Measurements from ENCODE around the gene APOBEC2. TPM values are rescaled to one million over a fixed set of nuclear protein-coding genes. Genes with fewer than 3 reads are reported as not detected.

APOBEC2 gene
- total RNA-seq, 1 donor from 2014 or later = not detected

DNA sequence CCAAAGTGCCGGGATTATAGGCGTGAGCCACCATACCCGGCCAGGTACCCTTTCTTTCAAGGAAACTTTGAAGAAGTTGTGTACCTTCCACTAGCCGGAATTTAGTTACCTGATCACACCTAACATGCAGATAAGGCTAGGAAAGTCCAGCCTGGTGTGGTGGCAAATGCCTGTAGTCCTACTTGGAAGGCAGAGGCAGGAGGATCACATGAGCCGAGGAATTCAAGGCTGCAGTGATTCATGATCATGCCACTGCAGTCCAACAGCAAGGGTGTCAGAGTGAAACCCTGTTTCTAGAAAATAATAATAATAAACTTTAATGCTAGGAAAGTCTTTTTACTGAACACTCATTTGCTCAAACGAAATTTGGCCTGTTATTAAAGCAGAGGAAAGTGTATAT lies 40.7 kb downstream of the APOBEC2 start:
- no peak for TF ChIP-seq POLR2AphosphoS5 (IDR thresholded peaks at IDR 0.05; ENCODE audit: insufficient read depth in 1 of 2, low read depth in 1 of 2)
- intact Hi-C loops (cut with DNase I) = no loop called here
- Histone ChIP-seq H3K4me1 (no peaks in the 10 kb centered on the region), H3K4me3 (no peak overlapping the region), H3K27me3 (no peaks in the 10 kb centered on the region), H3K27ac (no peak overlapping the region), H3K36me3 (peaks cover 8 to 95% of the 10 kb centered on the region in 2 donors), H3K9me3 (no peaks in the 10 kb centered on the region)
- DNase-seq (ENCODE audit: extremely low spot score in 2 of 2) = no peak

DNA sequence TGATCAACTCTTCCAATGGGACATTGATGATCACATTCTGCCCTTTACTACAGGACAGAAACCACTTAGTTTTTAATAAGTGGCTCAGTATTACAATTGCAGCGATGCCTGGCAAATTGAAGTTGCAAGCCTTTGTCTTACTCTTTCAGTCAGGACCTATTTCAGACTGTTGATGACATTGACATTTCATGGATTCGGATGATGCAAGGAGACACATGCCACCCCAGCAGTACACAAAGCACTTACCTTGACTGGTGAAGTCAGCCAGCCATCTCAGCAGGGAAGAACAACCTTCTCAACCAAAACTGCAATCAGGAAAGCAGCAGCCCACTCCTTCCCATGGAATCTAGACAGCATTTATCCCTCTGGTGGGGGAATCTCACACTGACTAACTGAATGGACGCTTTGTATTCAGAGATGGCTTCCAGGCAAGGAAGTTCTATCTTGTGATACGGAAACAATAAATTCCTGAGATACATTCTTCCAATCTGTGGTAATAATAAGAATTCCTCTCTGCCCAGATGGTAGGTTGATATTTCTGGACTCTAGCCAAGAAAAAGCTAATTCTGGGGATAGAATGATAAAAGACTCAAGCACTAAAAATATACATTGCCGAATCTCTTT lies 44.6 kb downstream of the APOBEC2 start:
- Histone ChIP-seq H3K27ac (no peak overlapping the region), H3K36me3 (peaks cover 0 to 76% of the 10 kb centered on the region in 2 donors)
- intact Hi-C loops (cut with DNase I) = no loop called here

DNA sequence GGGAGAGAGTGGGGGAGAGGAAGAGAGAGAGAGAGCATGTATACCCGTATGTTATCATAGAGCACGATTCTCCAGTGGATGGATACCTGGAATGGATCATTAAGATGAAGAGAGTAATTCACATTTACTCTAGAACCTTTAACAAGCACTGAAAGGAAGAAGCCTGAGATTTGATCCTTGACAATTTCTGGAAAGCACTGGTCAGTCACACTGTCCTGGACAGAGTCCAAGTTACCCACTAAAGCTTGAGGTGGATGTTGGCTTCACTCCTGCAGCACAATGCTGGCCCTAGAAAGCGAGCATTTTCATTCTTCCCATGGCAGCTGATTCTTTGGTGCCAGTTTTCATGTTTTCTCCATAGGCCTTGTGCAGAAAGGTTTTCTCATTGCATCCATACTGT lies 45.4 kb downstream of the APOBEC2 start:
- Histone ChIP-seq H3K9me3 (no peaks in the 10 kb centered on the region), H3K27ac (no peak overlapping the region), H3K27me3 (no peaks in the 10 kb centered on the region), H3K36me3 (peaks cover 0 to 68% of the 10 kb centered on the region in 2 donors), H3K4me1 (no peaks in the 10 kb centered on the region), H3K4me3 (no peak overlapping the region)
- TF ChIP-seq POLR2A (IDR thresholded peaks at IDR 0.05) (no peak), POLR2AphosphoS5 (IDR thresholded peaks at IDR 0.05; ENCODE audit: insufficient read depth in 1 of 2, low read depth in 1 of 2) (no peak)
- intact Hi-C loops (cut with DNase I) = no loop called here
- no peak for DNase-seq (ENCODE audit: extremely low spot score in 2 of 2)

More for the DNA sequence above, 44.6 kb downstream of the APOBEC2 start:
- H3K27me3 ChIP-seq = no peaks in the 10 kb centered on the region
- no peaks in the 10 kb centered on the region for H3K4me1 ChIP-seq
- no peaks in the 10 kb centered on the region for H3K9me3 ChIP-seq
- no peak overlapping the region for H3K4me3 ChIP-seq
- TF ChIP-seq POLR2AphosphoS5 (IDR thresholded peaks at IDR 0.05; ENCODE audit: insufficient read depth in 1 of 2, low read depth in 1 of 2) (no peak), POLR2A (IDR thresholded peaks at IDR 0.05) (no peak), CTCF (IDR thresholded peaks at IDR 0.05) (no peak)
- no peak for DNase-seq (ENCODE audit: extremely low spot score in 2 of 2)

DNA sequence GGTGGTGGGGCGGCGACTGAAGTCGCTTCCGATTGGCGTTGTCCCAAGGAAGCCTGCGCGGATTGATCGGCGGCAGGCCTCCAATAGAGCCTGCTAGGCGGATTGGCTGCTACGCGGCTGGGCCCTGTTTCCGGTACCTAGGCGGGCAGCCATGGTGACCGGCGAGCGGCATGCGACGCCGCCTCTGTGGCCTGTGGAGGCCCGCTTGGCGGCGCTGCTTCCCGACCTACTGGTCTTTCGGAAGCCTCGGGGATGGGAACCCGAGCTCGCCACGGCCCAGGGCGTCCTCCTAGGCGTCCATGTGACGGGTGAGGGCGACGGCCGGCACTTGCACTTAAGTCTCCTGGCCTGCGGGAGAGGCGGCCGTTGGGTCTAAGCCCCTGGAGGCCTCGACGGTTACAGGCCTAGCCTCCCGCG lies 47.9 kb downstream of the APOBEC2 start:
- TF ChIP-seq POLR2A (IDR thresholded peaks at IDR 0.05) (no peak), CTCF (IDR thresholded peaks at IDR 0.05) (no peak), POLR2AphosphoS5 (IDR thresholded peaks at IDR 0.05; ENCODE audit: insufficient read depth in 1 of 2, low read depth in 1 of 2) (no peak)
- Histone ChIP-seq H3K4me3 (no peak overlapping the region), H3K27ac (no peak overlapping the region), H3K36me3 (peaks cover 0 to 43% of the 10 kb centered on the region in 2 donors), H3K27me3 (no peaks in the 10 kb centered on the region), H3K9me3 (no peaks in the 10 kb centered on the region), H3K4me1 (no peaks in the 10 kb centered on the region)
- intact Hi-C loops (cut with DNase I) = no loop called here
- DNase-seq (ENCODE audit: extremely low spot score in 2 of 2) = no peak

DNA sequence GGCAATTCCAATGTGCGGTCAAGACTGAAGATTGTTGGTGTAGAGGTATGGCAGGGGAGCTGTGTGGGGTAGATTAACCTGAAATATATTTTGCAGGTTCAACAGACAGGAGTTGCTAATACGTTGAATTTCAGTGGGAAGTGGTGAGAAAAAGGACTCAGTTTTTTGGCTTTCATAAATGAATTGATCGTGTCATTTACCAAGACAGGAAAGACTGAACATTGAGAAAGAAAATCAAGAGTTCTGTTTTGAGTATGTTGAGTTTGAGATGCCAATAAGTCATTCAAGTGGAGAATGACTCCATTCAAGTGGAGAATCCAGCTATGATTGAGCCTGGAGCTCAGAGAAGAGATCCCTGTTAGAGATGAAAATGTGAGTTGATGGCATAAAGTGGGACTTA lies 50.8 kb downstream of the APOBEC2 start:
- Histone ChIP-seq H3K4me3 (no peak overlapping the region), H3K4me1 (no peaks in the 10 kb centered on the region), H3K27ac (no peak overlapping the region), H3K9me3 (no peaks in the 10 kb centered on the region), H3K27me3 (no peaks in the 10 kb centered on the region), H3K36me3 (peaks cover 0 to 13% of the 10 kb centered on the region in 2 donors)
- intact Hi-C loops (cut with DNase I) = no loop called here
- DNase-seq (ENCODE audit: extremely low spot score in 2 of 2) = no peak
- no peak for TF ChIP-seq POLR2AphosphoS5 (IDR thresholded peaks at IDR 0.05; ENCODE audit: insufficient read depth in 1 of 2, low read depth in 1 of 2)
- no peak for TF ChIP-seq CTCF (IDR thresholded peaks at IDR 0.05)
- no peak for TF ChIP-seq POLR2A (IDR thresholded peaks at IDR 0.05)

DNA sequence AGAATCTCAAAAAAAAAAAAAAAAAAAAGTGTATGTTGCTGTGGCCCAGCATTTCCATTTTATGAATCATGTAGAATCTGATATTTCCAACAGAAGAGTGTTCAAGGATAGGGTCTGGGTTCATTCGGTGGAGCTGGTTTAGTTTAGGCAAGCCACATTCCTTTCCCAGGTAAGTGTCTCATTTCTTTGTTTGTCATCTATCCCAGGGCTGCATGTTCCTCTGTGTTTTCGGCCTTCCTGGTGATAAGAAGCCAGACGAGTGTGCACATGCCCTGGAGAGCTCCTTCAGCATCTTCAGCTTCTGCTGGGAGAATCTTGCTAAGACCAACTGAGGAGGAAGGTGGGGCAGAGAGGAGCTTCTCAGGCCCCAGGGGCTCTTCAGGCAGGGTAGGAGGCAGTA lies 58.0 kb downstream of the APOBEC2 start:
- no peak for DNase-seq (ENCODE audit: extremely low spot score in 2 of 2)
- no peak for TF ChIP-seq CTCF (IDR thresholded peaks at IDR 0.05)
- TF ChIP-seq POLR2A (IDR thresholded peaks at IDR 0.05) = no peak
- no peak for TF ChIP-seq POLR2AphosphoS5 (IDR thresholded peaks at IDR 0.05; ENCODE audit: insufficient read depth in 1 of 2, low read depth in 1 of 2)
- Histone ChIP-seq H3K36me3 (no peaks in the 10 kb centered on the region), H3K4me1 (no peaks in the 10 kb centered on the region), H3K27ac (no peak overlapping the region), H3K4me3 (no peak overlapping the region), H3K27me3 (no peaks in the 10 kb centered on the region), H3K9me3 (no peaks in the 10 kb centered on the region)
- intact Hi-C loops (cut with DNase I) = no loop called here
